ENCODE results near the gene SRSF5. TPM values are rescaled to one million over a fixed set of nuclear protein-coding genes. Genes with fewer than 3 reads are reported as not detected.

The SRSF5 gene
- total and polyA plus RNA-seq, 2 of the 13 experiments (the other 11 are each of a cell fraction or from before 2014, with no cell fraction given), result 189 to 277 TPM

DNA sequence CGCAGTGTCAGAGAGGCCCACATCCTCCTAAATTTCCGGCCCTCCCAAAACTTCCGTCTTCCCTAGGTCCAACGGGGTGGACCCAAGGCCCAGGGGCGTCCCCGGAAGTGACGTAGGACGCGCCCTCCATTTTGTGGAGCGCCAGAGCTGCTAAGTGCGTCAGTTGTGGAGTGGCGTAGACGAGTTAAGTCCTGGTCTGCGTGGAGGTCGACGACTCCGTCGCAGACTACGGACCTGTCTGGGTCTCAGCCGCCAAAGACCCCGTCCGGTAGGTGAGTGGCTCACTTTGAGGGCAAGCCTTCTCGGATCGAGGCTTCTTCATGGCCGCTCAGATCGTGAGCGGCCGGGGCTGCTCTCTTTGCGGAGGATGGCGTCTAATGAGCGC, at the start of gene SRSF5 (continued):
- TF ChIP-seq, protein P1, sequence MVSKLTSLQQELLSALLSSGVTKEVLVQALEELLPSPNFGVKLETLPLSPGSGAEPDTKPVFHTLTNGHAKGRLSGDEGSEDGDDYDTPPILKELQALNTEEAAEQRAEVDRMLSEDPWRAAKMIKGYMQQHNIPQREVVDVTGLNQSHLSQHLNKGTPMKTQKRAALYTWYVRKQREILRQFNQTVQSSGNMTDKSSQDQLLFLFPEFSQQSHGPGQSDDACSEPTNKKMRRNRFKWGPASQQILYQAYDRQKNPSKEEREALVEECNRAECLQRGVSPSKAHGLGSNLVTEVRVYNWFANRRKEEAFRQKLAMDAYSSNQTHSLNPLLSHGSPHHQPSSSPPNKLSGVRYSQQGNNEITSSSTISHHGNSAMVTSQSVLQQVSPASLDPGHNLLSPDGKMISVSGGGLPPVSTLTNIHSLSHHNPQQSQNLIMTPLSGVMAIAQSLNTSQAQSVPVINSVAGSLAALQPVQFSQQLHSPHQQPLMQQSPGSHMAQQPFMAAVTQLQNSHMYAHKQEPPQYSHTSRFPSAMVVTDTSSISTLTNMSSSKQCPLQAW (CRISPR knock-in tag; IDR thresholded peaks at IDR 0.05), result peak; percentile 75
- TF ChIP-seq ZNF7 (CRISPR knock-in tag; IDR thresholded peaks at IDR 0.05) (0 out of 2 replicates have a peak, but pooled peaks have one; percentile 29), HOXA7 (CRISPR knock-in tag; IDR thresholded peaks at IDR 0.05) (no peak), PAF1 (CRISPR knock-in tag; IDR thresholded peaks at IDR 0.05) (no peak), ZSCAN21 (CRISPR knock-in tag; IDR thresholded peaks at IDR 0.05; ENCODE audit: borderline replicate concordance) (peak; percentile 72), ZFP36L1 (CRISPR knock-in tag; IDR thresholded peaks at IDR 0.05) (peak; percentile 87; the same call in 1 of the 2 replicates), NFYC (CRISPR knock-in tag; IDR thresholded peaks at IDR 0.05) (0 out of 2 replicates have a peak, but pooled peaks have one; percentile 31), RCOR2 (CRISPR knock-in tag; IDR thresholded peaks at IDR 0.05) (no peak)
- TF ChIP-seq, protein P2, sequence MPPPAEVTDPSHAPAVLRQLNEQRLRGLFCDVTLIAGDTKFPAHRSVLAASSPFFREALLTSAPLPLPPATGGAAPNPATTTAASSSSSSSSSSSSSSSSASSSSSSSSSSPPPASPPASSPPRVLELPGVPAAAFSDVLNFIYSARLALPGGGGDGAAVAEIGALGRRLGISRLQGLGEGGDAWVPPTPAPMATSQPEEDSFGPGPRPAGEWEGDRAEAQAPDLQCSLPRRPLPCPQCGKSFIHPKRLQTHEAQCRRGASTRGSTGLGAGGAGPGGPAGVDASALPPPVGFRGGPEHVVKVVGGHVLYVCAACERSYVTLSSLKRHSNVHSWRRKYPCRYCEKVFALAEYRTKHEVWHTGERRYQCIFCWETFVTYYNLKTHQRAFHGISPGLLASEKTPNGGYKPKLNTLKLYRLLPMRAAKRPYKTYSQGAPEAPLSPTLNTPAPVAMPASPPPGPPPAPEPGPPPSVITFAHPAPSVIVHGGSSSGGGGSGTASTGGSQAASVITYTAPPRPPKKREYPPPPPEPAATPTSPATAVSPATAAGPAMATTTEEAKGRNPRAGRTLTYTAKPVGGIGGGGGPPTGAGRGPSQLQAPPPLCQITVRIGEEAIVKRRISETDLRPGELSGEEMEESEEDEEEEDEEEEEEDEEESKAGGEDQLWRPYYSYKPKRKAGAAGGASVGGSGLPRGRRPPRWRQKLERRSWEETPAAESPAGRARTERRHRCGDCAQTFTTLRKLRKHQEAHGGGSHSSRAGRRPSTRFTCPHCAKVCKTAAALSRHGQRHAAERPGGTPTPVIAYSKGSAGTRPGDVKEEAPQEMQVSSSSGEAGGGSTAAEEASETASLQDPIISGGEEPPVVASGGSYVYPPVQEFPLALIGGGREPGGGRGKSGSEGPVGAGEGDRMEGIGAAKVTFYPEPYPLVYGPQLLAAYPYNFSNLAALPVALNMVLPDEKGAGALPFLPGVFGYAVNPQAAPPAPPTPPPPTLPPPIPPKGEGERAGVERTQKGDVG (CRISPR knock-in tag; IDR thresholded peaks at IDR 0.05; ENCODE audit: borderline replicate concordance), result no peak
- TF ChIP-seq, protein P3, sequence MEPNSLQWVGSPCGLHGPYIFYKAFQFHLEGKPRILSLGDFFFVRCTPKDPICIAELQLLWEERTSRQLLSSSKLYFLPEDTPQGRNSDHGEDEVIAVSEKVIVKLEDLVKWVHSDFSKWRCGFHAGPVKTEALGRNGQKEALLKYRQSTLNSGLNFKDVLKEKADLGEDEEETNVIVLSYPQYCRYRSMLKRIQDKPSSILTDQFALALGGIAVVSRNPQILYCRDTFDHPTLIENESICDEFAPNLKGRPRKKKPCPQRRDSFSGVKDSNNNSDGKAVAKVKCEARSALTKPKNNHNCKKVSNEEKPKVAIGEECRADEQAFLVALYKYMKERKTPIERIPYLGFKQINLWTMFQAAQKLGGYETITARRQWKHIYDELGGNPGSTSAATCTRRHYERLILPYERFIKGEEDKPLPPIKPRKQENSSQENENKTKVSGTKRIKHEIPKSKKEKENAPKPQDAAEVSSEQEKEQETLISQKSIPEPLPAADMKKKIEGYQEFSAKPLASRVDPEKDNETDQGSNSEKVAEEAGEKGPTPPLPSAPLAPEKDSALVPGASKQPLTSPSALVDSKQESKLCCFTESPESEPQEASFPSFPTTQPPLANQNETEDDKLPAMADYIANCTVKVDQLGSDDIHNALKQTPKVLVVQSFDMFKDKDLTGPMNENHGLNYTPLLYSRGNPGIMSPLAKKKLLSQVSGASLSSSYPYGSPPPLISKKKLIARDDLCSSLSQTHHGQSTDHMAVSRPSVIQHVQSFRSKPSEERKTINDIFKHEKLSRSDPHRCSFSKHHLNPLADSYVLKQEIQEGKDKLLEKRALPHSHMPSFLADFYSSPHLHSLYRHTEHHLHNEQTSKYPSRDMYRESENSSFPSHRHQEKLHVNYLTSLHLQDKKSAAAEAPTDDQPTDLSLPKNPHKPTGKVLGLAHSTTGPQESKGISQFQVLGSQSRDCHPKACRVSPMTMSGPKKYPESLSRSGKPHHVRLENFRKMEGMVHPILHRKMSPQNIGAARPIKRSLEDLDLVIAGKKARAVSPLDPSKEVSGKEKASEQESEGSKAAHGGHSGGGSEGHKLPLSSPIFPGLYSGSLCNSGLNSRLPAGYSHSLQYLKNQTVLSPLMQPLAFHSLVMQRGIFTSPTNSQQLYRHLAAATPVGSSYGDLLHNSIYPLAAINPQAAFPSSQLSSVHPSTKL (CRISPR knock-in tag; IDR thresholded peaks at IDR 0.05), result peak; percentile 64
- TF ChIP-seq, protein P4, sequence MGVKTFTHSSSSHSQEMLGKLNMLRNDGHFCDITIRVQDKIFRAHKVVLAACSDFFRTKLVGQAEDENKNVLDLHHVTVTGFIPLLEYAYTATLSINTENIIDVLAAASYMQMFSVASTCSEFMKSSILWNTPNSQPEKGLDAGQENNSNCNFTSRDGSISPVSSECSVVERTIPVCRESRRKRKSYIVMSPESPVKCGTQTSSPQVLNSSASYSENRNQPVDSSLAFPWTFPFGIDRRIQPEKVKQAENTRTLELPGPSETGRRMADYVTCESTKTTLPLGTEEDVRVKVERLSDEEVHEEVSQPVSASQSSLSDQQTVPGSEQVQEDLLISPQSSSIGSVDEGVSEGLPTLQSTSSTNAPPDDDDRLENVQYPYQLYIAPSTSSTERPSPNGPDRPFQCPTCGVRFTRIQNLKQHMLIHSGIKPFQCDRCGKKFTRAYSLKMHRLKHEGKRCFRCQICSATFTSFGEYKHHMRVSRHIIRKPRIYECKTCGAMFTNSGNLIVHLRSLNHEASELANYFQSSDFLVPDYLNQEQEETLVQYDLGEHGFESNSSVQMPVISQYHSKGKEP (CRISPR knock-in tag; IDR thresholded peaks at IDR 0.05), result peak; percentile 51; the same call in 1 of the 2 replicates
- TF ChIP-seq, protein P5, sequence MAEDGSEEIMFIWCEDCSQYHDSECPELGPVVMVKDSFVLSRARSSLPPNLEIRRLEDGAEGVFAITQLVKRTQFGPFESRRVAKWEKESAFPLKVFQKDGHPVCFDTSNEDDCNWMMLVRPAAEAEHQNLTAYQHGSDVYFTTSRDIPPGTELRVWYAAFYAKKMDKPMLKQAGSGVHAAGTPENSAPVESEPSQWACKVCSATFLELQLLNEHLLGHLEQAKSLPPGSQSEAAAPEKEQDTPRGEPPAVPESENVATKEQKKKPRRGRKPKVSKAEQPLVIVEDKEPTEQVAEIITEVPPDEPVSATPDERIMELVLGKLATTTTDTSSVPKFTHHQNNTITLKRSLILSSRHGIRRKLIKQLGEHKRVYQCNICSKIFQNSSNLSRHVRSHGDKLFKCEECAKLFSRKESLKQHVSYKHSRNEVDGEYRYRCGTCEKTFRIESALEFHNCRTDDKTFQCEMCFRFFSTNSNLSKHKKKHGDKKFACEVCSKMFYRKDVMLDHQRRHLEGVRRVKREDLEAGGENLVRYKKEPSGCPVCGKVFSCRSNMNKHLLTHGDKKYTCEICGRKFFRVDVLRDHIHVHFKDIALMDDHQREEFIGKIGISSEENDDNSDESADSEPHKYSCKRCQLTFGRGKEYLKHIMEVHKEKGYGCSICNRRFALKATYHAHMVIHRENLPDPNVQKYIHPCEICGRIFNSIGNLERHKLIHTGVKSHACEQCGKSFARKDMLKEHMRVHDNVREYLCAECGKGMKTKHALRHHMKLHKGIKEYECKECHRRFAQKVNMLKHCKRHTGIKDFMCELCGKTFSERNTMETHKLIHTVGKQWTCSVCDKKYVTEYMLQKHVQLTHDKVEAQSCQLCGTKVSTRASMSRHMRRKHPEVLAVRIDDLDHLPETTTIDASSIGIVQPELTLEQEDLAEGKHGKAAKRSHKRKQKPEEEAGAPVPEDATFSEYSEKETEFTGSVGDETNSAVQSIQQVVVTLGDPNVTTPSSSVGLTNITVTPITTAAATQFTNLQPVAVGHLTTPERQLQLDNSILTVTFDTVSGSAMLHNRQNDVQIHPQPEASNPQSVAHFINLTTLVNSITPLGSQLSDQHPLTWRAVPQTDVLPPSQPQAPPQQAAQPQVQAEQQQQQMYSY (CRISPR knock-in tag; IDR thresholded peaks at IDR 0.05), result 0 out of 2 replicates have a peak, but pooled peaks have one; percentile 57
- TF ChIP-seq, protein P6, sequence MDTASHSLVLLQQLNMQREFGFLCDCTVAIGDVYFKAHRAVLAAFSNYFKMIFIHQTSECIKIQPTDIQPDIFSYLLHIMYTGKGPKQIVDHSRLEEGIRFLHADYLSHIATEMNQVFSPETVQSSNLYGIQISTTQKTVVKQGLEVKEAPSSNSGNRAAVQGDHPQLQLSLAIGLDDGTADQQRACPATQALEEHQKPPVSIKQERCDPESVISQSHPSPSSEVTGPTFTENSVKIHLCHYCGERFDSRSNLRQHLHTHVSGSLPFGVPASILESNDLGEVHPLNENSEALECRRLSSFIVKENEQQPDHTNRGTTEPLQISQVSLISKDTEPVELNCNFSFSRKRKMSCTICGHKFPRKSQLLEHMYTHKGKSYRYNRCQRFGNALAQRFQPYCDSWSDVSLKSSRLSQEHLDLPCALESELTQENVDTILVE (CRISPR knock-in tag; IDR thresholded peaks at IDR 0.05), result no peak; the same call in 1 of the 2 replicates

Data from HepG2 (cell line).